OCI-LY7 (cell line): ENCODE results near the gene PSMD13.

ENCODE experiments used
- CTCF ChIP-seq: fragments of 200-600 bp; sonication (generic); conservative IDR thresholded peaks from 2 replicates; pipeline ENCODE4 v1.5.1; 2014; ENCODE audit warnings: mild to moderate bottlenecking, antibody characterized with exemption, low read length, moderate library complexity, mixed read lengths
- EZH2phosphoT487 ChIP-seq: fragments of 200-600 bp; sonication (generic); IDR thresholded peaks from 2 replicates; pipeline ENCODE4 v1.6.1; 2018; ENCODE audit warnings: low read depth, borderline replicate concordance, mild to moderate bottlenecking, mixed run types, antibody characterized with exemption, low read length, moderate library complexity, mixed read lengths

- TF ChIP-seq CTCF (no peak), EZH2phosphoT487 (no peak)
Observed at GRCh38 chr11:250274-250673, 13.5 kb downstream of the PSMD13 start.
